ENCODE results near the gene TP63.

The TP63 gene

DNA sequence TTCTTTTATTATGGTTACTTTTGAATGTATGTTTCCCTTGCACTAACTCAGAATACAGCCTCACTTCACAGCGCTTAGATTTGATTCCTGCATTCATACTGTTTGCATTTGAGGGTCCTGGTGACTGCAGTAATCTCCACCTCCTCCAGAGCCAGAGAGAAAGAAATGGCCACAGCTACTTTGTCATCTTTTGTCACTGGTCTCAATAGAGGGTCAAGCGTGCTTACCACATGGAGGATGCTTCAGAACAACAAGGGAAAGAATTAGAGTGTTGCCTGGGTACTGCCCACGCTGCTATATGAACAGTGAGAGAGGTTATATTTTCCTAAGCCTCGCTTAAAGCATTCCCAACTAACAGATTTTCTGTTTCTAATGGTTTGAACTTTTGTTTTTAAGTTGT is 190.1 kb downstream of the TP63 start:
- DNase-seq (ENCODE audit: low spot score), result no peak

DNA sequence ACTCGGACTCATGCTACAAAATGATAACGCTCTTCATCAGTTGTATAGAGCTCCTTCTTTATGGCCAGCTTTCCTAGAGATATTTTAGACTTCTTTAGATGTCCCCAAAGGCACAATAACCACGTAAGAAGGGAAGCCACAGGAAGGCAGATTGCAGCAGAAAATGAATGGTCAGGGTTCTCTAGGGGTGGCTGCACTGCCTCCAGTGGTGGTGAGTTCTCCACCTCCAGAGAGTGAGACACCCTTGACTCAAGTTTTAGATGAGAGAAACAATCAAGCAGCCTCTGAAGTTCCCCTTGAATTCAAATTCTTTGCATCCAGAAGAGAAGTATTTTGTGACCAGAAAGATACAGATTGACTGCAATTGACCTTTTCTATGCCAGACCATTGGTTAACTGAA is 191.5 kb downstream of the TP63 start:
- no peak for DNase-seq (ENCODE audit: low spot score)

DNA sequence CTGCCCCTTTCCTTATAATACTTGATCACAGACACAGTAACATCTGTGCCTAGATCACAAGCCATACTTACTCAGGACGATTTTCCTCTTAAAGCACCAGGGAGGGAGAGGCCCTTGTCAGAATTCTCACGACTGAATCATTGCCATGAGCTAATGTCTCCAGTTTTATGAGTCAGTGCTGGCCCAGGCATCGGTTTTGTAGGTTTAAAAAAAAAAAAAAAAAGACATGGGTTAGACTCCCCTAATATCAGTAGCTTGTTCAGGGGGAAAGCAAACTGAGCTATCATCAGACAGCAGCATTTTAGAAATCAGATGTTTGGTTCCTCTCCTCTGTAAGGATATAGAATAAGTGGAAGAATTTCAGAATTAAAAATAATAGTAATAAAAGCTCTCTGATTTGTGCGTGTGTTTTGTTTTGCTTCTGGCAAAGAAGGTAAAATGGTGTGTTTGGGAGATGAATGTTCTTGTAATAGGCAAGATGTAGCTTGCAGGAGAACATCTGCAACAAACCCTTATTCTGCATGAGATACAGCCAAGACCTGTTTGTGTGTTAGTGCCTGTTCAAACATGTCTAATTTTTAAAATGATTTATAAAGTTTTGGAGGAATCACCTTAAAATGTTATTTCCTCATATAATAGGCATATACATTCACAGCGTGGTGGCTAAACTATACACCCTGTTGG is 193.6 kb downstream of the TP63 start:
- DNase-seq (ENCODE audit: low spot score), result no peak

DNA sequence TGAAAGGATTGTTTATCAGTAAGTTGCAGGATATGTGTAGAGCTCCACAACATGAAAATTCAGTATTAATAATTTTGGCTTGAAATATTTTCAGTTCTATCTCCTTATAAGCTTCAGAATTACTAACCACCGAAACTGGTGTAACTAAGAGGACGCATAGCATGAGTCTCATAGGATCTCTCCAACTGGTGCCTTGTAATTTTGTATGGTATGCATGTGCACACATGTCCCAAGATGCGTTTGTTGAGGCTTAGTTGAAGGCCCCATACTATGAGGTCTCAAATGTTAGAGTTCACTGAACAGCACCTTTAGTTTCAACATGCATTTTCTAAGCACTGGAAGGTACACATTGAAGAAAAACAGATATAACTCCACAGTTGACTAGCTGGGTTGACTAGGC is 195.4 kb downstream of the TP63 start:
- no peak for DNase-seq (ENCODE audit: low spot score)

DNA sequence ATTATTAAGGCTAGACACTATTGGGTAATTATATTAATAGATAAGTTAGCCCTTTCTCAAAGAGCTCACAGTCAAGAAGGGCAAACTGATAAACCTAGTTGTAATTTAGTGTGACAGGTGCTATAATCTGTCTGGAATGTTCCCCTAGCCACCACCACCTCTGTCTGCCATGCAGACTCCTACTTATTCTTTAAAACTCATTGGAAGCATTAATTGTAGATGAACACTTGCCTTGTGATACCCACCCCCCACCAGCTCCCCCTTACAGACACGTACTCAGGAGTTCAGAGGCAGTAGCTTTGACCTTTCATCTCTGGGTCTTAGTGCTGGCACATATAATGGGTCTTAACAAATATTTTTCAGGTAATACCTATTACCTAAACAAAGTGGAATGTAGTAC is 195.9 kb downstream of the TP63 start:
- DNase-seq (ENCODE audit: low spot score), result no peak

DNA sequence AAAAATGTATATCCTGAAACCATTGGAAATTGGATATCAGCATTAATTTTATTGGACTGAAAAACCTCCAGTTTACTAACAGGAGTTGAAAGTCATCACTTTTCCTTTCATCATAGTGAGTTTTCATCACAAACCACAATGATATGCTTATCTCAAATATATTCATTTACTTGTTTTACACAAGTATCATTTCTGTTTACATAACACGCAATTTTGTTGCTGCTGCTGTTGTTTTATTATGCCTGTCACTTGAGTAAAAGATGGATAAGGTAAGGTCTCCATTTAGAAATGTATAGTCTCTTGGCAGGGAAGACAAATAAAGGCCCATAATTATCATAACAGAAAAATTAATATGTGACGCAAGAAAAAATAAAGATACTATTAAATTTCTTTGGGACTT is 199.2 kb downstream of the TP63 start:
- no peak for DNase-seq (ENCODE audit: low spot score)

DNA sequence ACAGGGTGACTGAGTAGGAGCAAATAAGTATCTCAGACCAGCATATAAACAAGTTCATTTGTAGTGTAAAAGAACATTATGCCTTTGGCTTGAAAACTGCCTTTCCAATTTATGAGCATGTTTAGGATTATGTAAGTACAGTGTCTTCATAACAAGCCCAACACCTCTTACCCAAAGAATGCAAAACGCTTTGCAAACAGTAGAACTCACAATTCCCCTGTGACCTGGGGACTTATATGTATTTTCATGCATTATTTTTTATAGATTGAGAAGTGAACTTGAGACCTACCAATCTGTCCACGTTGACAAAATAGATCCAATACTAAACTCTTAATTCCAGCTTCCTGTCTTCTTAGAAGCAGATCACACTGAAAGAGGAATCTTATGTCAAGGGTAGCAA is 202.1 kb downstream of the TP63 start:
- no peak for DNase-seq (ENCODE audit: low spot score)

DNA sequence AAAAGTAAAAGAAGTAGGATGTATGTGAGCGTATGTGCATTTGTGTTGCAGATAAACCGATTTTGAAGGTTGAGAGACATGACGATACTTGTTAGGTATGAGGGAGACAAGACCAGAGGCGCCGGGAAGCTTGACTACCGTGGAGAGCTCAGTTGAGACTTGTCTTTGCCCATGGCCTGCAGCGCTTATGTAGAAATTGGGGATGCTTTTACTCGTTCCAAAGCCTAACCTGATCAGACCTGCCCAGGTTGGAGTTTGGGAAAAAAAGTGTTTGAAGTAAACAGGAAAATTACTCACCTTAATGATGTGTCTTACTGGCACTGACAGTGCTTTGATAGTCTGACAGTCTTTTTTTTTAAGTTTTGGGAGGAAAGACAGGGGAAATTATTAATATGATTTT is 202.8 kb downstream of the TP63 start:
- DNase-seq (ENCODE audit: low spot score), result no peak

DNA sequence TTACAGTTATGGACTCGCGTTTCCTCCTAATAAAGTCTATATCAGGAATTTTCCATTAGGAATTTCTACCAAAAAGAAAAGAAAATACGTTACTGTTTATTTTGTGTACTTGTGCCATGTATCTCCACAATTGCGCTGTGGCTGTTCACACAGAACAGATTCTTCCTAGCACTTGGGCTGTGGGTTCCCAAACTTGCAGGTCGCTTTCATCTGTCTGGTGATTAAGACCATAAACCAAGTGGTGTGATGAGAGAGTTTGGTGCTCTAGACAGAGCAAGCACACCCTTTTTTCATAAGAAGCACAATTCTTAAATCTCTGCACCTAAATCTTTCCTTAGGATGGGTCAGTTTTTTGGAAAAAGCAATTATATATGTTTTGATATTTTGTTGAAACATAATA is 203.3 kb downstream of the TP63 start:
- no peak for DNase-seq (ENCODE audit: low spot score)

DNA sequence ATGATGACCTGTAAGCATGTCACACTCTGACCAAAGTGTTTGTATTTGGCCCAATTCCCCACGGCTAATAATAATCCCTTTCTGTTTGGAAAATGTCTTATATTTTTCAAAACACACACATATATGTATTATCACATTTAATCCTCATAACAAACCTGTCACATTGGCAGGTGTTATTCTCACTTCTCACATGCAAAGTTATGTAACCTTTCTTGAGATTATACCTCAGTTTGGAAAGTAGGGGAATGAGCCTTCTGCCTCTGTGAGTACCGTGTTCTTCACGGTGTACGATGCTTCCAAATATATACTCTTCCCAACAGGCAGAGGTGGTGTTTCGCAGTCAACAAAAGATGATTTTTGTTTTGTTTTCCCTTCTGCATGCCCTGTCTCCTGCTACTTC is 205.6 kb downstream of the TP63 start:
- DNase-seq (ENCODE audit: low spot score), result no peak

DNA sequence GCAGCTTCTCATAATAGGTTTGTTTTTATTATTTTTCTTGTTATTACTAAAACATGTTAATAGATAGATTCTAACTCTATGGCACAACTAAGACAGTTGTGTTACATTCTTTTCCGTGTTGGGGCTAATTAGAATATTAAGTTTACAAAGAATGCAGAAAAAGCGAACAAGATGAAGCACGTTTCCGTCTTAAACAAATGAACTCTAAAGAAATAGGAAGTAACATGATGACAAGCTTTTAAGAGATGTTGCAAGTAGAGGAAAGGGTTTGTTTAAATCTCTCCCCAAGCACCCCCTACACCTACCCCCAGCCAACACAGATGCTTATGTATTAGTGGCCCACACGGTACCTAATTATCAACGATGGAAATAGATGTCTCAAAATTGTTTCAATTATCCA is 207.1 kb downstream of the TP63 start:
- DNase-seq (ENCODE audit: low spot score), result no peak

DNA sequence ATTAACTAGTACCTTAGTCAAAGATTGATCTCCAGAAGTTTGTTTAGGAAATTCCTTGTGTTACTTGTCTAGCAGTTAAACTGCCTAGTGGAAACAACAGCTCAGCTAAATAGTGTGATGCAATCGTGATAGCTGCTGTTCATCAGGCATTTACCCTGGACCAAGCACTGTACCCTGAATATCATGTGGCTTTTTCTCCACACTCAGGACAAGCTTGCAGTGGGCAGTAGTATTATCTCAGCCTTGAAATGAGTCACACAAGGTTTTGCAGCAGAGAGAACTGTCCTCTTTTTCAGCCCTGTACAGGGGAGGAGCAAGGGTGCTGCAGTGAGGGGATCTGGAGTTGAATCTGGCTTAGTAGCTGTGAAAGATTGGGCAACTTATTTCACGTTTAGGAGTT is 208.4 kb downstream of the TP63 start:
- DNase-seq (ENCODE audit: low spot score), result no peak

DNA sequence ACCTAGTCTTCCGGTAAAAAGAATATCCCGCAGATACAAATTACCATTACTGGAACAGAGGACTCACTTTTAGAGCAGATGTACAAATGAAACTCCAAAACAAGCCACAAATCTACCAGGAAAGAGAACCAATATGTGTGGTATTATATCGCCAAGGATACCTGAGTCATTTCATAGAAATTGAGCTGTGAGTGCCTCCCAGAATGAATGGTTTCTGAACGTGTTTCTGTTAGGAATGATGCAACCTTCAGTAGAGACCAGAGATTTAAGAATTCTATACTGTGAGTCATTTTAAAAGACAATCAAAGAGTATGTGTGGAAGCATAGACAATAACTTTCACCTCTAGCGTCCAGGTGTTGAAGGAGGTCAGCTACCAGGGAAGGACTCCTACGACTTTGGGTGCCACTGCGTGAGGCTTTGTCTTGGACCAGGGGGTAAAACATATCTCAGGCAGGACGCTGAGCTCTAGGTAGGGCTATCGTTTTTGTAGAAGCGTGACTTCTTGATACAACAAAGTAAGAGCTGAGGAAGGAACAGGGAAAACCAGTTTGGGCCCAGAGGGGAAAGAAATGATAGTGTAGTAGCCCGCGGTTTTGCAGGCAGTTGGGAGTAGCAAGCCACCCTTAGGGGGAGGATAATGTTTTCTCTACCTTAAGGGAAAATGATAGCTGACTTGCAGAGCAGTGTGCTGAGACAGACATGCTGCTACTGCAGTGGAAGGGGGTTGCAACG is 210.4 kb downstream of the TP63 start:
- no peak for DNase-seq (ENCODE audit: low spot score)

DNA sequence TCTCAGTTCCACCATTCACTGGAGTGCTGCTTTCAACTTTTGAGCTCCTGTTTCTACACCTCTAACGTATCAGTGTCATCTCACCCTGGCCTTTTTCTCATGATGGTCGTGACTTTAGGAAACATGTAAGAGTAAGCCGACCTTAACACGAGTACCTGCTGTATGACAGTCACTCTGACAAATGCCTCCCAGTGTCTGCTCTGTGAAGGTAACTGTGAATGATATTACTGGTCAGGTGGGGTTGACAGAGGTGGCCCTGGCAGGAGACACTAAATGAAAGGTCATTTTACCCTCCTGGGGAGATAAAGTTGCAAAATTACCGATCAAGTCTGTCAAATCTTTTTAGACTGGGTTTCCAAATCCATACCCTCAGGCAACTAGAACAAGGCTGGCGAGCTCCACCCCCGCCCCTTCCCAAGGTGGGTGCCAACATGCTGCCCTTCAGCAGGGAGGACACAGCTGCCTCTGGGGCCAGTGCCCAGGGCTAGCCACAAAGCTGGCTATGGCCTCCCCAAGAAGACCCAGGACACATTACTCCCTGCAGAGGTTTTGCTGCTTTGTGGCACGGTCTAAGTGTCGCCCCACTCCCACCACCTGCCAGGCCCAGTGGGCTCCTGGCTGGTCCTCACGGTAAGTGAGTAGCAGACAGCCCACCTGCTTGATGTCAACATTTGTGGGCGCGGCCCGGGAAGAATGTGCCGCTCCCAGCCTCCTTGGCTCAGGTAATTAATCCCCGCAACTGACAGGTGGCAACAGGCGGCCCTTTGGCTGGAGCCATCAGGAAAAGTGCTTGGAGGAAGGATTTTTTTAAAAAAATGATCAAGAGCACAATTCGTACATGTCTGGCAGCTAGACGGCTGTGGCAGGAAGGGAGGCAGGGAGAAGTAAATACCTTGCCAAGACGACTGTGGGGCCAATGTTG is 211.8 kb downstream of the TP63 start:
- no peak for DNase-seq (ENCODE audit: low spot score)

DNA sequence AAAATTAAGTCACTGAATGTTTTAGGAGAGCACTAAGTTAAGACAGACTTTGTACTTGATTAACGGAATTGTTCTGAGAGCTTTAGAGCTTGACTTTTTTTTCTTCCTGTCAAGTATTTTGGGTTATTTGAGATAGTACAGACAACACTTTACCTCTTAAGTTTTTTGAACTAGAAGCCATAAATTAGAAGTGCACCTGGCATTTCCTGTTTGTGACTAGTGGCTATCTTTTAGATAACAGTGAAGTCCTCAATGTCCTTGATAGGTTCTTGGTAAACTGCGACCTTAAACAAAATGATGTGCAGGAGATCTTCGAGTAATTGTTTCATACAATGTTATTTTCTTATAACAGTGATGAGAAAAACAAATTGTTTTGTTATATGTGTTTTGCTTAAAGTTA is 213.9 kb downstream of the TP63 start:
- no peak for DNase-seq (ENCODE audit: low spot score)

DNA sequence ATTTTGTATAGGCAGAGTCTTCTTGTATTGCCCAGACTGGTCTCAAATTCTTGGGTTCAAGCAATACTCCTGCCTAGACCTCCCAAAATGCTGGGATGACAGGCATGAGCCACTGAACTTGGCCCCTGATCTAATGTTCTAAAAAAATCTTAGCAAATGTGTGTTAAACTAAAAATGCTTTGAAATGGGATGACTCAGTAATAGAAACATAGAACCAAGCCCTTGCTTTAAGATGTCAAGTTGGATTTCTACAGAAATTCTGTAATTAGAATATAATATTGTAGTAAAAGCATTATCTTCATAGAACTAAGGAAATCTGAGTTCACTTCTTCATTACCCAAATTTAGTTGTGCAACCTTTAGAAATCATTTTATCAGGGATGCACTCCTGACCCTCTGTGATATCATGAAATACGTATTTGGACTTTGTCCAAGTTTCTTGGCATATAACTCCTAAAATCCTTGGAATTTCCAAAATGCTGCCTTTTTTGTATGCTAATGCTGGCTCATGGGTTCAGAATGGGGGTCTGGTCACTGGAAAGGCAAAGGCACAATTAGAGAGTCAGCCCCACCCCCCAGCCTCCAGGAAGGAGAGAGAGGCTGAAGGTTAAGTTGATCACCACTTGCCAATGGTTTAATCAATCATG is 217.3 kb downstream of the TP63 start:
- DNase-seq (ENCODE audit: low spot score), result no peak

DNA sequence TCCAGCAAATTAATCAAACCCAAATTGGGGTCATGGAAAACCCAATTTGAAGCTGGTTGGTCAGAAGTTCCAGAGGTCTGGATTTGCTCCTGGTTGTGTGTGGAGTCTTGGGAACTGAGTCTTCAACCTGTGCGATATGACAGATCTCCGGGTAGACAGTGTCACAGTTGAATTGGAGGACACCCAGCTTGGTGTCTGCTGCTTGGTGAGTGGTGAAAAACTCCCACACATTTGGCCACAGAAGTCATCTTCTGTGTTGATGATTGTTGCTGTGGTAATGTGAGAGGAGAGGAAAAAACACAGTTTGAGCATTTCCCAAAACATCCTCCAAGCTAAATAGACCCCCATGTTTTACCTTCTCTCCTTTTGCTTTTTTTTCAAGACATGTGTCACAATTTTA is 218.1 kb downstream of the TP63 start:
- DNase-seq (ENCODE audit: low spot score), result no peak

DNA sequence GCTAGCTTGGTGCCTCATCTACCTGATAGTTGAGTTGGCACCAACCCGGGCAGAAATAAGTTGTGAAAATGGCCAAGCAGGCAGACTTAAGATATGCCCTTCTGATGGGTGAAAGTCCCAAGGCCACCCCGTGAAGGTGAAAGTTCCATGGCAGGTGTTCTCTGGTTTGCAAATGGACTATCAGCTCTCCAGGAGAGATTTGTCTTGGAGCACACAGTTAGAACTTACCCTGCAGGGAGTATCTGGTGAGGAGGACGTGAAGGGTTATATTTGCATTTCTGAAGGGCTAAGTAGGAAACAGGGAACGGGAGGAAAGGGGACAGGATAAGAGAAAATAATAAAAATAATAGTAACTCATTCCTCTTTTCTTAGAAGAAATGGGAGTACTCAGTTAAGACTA is 220.5 kb downstream of the TP63 start:
- DNase-seq (ENCODE audit: low spot score), result no peak

DNA sequence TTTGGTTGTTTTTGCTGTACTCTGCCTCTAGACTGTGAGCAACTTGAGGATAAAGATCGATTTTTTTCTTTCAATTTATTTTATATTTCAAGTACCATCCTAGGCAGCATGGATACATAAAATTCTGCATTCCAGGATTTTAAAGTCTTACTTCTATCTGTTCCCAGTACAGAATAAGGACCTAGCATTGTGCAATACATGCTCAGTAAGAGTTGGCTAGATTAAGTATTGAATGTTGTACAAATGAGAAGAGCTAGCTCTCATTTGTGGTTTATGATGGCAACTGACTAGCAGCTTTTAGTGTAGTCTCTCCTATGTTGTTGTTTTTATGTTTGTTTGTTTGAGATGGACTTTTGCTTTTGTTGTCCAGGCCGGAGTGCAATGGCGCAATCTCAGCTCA is 222.7 kb downstream of the TP63 start:
- DNase-seq (ENCODE audit: low spot score), result no peak

DNA sequence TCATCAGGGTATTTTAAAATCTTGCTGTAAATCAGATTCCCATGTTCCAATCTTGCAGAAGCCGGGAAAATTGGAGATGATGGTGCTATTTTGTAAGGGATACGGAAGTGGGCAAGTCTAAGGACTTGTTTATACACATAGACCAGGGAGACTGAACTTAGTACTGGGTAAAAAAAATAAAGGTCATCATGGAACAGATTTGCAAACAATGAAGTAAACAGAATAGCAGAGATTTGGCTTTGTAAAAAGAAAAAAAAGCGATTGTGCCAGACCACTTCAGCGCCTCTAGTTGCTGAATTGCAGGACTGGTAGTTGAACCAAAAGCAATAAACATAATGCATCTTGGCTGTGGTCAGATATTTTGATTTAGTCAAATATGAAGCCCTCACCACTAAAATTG is 229.1 kb downstream of the TP63 start:
- no peak for DNase-seq (ENCODE audit: low spot score)

DNA sequence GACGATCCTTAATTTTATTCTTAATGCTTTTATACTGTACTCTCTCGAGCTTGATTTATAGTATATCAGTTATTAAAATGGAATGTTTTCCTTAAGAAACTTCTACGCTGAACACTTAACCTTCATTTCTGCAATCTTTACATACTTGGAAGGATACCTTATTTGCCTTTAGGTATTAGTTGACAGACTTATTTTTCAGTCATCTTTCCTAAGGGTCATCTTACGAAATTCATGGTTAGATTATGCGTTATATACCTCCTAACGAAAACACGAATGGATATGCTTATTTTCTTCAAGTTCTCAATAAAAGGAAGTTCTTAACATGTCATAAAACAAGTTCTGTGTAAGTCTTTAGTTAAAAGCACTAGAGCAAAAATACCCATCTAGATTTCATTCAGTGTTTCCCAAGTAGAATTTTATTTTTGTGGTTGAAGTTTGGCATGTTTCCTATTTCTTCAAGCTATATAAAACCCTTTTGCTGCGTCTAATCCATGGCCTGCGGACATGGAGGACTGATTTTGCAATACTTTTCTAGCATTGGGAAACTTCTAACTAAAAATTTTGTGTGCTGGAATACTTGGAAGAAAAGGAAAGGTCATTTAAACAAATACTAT is 231.3 kb downstream of the TP63 start:
- DNase-seq (ENCODE audit: low spot score), result no peak

DNA sequence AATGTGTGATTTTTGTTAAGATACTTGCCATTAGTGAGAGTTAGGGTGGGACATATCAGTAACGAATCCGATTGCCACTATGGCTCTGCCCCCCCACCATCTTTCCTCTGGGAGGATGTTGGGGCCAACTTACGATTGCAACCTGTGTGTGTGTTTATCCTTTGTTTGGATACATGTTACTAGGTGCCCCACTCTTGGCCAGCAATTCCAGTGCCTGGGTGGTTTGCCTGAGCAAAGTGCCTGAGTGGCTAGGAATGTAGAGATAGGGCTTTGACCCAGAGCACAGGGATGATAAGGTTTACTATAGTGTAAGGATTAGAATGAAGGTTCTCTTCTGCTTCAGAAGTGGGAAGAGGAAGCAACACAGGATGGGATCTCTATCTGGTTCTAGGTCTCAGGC is 231.8 kb downstream of the TP63 start:
- DNase-seq (ENCODE audit: low spot score), result no peak

Measured in CD4-positive, alpha-beta T cell treated with Interleukin-6 at 100 ng/mL for 8 hours (primary cell).